B cell (primary cell): ENCODE results near the gene CLDN4. TPM values are rescaled to one million over a fixed set of nuclear protein-coding genes. Genes with fewer than 3 reads are reported as not detected.

Experiments used
- ATAC-seq: fragments of 200-7000 bp; cut with Tn5 transposase; one replicate; pipeline ENCODE4 v1.10.0; 2021; ENCODE audit warnings: low read depth, mild to moderate bottlenecking, moderate number of reproducible peaks, moderate library complexity
- CTCF ChIA-PET: fragments of 350-600 bp; sonication (Branson Sonifier 250); formaldehyde crosslinking; loops from one replicate; lab custom pipeline; 2021; ENCODE audit warnings: antibody characterized with exemption, inconsistent platforms; lab: Charles Lee
- POLR2A ChIA-PET: fragments of 350-600 bp; sonication (Branson Sonifier 250); formaldehyde crosslinking; loops from one replicate; lab custom pipeline; 2021; ENCODE audit warnings: antibody characterized with exemption; lab: Charles Lee
- DNase-seq: peaks from one replicate; pipeline ENCODE4 v3.0.0; 2013
- H2AFZ ChIP-seq: 2 replicates; pipeline ENCODE4 v1.6.1; 2012; ENCODE audit warnings: mild to moderate bottlenecking, low read depth, low read length; ENCODE audit not compliant: insufficient read depth, poor library complexity, severe bottlenecking
- H3K27ac ChIP-seq, 2 donors: 1 replicate in 1 of 2; 2 replicates in 1 of 2; pipeline ENCODE4 v1.5.1; 2012 to 2013; ENCODE audit warnings: low read length in 2 of 2, mild to moderate bottlenecking in 2 of 2, moderate library complexity in 1 of 2
- H3K27me3 ChIP-seq, 4 experiments: fragments of 200-600 bp in 1 of 4; sonication (generic) in 1 of 4; replicated peaks in 1 of 4; 1 replicate in 2 of 4; 2 replicates in 2 of 4; pipeline versions ENCODE4 v1.6.1 to v1.7.0; 2013 to 2016; ENCODE audit warnings: low read length in 3 of 4, mild to moderate bottlenecking in 2 of 4, mixed read lengths in 1 of 4, moderate library complexity in 1 of 4; ENCODE audit not compliant: insufficient read depth in 4 of 4, control insufficient read depth in 3 of 4; ENCODE audit errors: control extremely low read depth in 1 of 4
- H3K36me3 ChIP-seq, 2 experiments: replicated peaks in 1 of 2; 1 replicate in 1 of 2; 2 replicates in 1 of 2; pipeline versions ENCODE4 v1.6.1 to v1.7.1; 2013; ENCODE audit warnings: low read length in 1 of 2; ENCODE audit not compliant: insufficient read depth in 2 of 2, control insufficient read depth in 1 of 2; ENCODE audit errors: control extremely low read depth in 1 of 2, extremely low read depth in 1 of 2
- H3K4me1 ChIP-seq, 2 donors: fragments of 200-600 bp in 1 of 2; sonication (generic) in 1 of 2; 1 replicate in 1 of 2; 2 replicates in 1 of 2; pipeline versions ENCODE4 v1.5.1 to v1.6.1; 2013 to 2017; ENCODE audit warnings: low read length in 2 of 2; ENCODE audit not compliant: control insufficient read depth in 2 of 2, insufficient read depth in 2 of 2
- H3K4me2 ChIP-seq: replicated peaks from 2 replicates; pipeline ENCODE3; 2012; ENCODE audit warnings: mild to moderate bottlenecking, low read depth, low read length; ENCODE audit not compliant: poor library complexity, severe bottlenecking
- H3K4me3 ChIP-seq, 5 experiments: fragments of 200-600 bp in 1 of 5; sonication (generic) in 1 of 5; 1 replicate in 3 of 5; 2 replicates in 2 of 5; pipeline versions ENCODE4 v1.5.1 to v1.7.0; 2011 to 2016; ENCODE audit warnings: low read length in 4 of 5, mild to moderate bottlenecking in 4 of 5, low read depth in 2 of 5, control low read depth in 1 of 5, moderate library complexity in 1 of 5; ENCODE audit not compliant: insufficient read depth in 1 of 5; ENCODE audit errors: control extremely low read depth in 1 of 5, extremely low read depth in 1 of 5
- H3K79me2 ChIP-seq: fragments of 200-600 bp; sonication (generic); one replicate; pipeline ENCODE4 v1.6.0; 2016; ENCODE audit warnings: low read length; ENCODE audit not compliant: control insufficient read depth, insufficient read depth
- H3K9ac ChIP-seq: fragments of 200-600 bp; sonication (generic); 2 replicates; pipeline ENCODE4 v1.6.1; 2017; ENCODE audit warnings: mild to moderate bottlenecking, low read length, moderate library complexity
- H3K9me3 ChIP-seq, 3 donors: one replicate each; pipeline versions ENCODE4 v1.6.1 to v1.7.1; 2013; ENCODE audit warnings: low read length in 2 of 3; ENCODE audit not compliant: control insufficient read depth in 2 of 3, insufficient read depth in 1 of 3; ENCODE audit errors: control extremely low read depth in 1 of 3
- H4K20me1 ChIP-seq: 2 replicates; pipeline ENCODE4 v1.6.0; 2012; ENCODE audit warnings: mild to moderate bottlenecking, low read length; ENCODE audit not compliant: insufficient read depth, control insufficient read depth, poor library complexity, severe bottlenecking
- H3K27ac Mint-ChIP-seq: one replicate; pipeline ENCODE4 v1.8.0; 2021; ENCODE audit warnings: mixed read lengths
- H3K27me3 Mint-ChIP-seq: one replicate; pipeline ENCODE4 v1.8.0; 2021; ENCODE audit warnings: mixed read lengths
- H3K4me1 Mint-ChIP-seq: one replicate; pipeline ENCODE4 v1.8.0; 2021; ENCODE audit warnings: mixed read lengths
- H3K4me3 Mint-ChIP-seq: one replicate; pipeline ENCODE4 v1.8.0; 2021; ENCODE audit warnings: mixed read lengths
- H3K9me3 Mint-ChIP-seq: one replicate; pipeline ENCODE4 v1.8.0; 2022; ENCODE audit warnings: mixed read lengths; ENCODE audit not compliant: insufficient read depth
- EZH2 ChIP-seq: IDR thresholded peaks from 2 replicates; pipeline ENCODE4 v1.6.1; 2012; ENCODE audit warnings: borderline replicate concordance, low read depth, mild to moderate bottlenecking, moderate library complexity, low read length; ENCODE audit not compliant: insufficient read depth, poor library complexity, severe bottlenecking
- WGBS: methylation state at CpG from one replicate; pipeline ENCODE4 v1.1.5; 2013; ENCODE audit warnings: missing lambda C conversion rate; ENCODE audit not compliant: insufficient coverage; 5-methylcytosine and 5-hydroxymethylcytosine counted together
- intact Hi-C: fragments of 100-400 bp; cut with micrococcal nuclease; formaldehyde crosslinking; loops from one replicate; pipeline ENCODE4 v1.10.0; 2022
- polyA plus RNA-seq: library from polyadenylated mRNA; depleted of rRNA; stranded (reverse); fragments of >200 nt; gene quantifications from 2 replicates; pipeline ENCODE4 v1.2.3, GENCODE V29; 2012
- total RNA-seq, 2 donors: library from RNA; stranded (reverse); fragments of 120-200 nt in 1 of 2; gene quantifications; 1 replicate in 1 of 2; 2 replicates in 1 of 2; pipeline versions ENCODE4 v1.2.3 to v1.2.4, GENCODE V29; 2013 to 2022
- TF ChIP-seq, protein P1 (sequence below): fragments of 200-600 bp; IDR thresholded peaks from one replicate; pipeline ENCODE4 v1.8.0; 2022; ENCODE audit warnings: antibody characterized with exemption, mild to moderate bottlenecking

Gene CLDN4
- total and polyA plus RNA-seq, 2 donors (not counting 1 experiment from before 2014, with no cell fraction given), result 0.09 TPM; not detected in 1

DNA sequence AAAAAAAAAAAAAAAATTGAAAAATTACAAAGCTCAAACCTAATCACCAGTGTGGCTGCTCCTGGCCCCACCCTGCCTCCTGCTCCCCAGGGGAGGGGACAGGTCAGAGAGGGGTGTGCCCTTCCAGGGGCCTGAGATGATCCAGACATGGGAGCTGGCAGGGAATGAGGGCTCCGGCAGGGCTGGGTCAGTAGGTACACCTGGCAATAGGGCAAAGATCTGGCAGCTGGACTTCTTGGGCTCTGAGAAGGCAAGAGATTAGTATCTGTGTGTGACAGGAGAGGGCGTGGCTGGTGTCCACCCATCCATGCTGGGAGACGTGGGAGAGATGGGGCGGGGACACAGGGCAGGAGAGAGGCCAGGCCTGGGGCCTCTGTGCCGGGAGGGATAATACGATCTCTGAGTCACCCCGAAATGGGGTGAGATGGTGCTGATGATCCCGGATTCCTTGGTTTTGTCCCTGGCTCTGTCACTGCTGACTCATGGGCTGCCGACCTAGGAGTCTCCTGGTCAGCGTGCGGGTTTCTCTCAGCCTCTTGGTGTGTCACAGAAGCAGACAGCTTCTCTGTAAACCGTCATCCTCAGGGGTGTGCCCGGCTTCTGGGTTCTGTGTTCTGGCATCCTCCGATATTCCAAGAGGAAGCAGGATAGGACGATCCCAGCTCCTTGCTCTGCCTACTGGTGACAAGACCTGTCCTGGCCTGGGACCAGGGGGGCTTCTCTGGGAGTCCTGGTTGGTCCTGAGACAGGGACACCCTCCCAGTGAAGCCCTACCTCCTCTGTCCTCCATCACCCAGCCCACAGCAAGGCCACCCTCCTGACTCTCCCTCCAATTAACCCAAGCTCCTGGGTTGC, 8.2 kb upstream of the CLDN4 start:
- Histone ChIP-seq H3K36me3 (no peaks in the 10 kb centered on the region), H2AFZ (no peak overlapping the region), H3K4me1 (peaks cover 15 to 16% of the 10 kb centered on the region in 2 donors), H3K9ac (no peak overlapping the region), H4K20me1 (no peaks in the 10 kb centered on the region), H3K27me3 (peaks cover 0 to 5% (median 0%) of the 10 kb centered on the region in 4 experiments), H3K4me3 (no peak overlapping the region), H3K79me2 (no peaks in the 10 kb centered on the region), H3K9me3 (no peaks in the 10 kb centered on the region), H3K4me2 (no peak overlapping the region), H3K27ac (no peak overlapping the region)
- ATAC-seq (no peak), DNase-seq (no peak)
- ChIA-PET CTCF (interaction anchor here (1.5 kb wide), 1 partner anchor 34 kb away, joined by 3 read pairs; no protein-coding TSS in a partner anchor), POLR2A (no interaction called here)
- peaks cover 16% of the 10 kb centered on the region for H3K4me1 Mint-ChIP-seq
- intact Hi-C loops, result no loop called here
- no peaks in the 10 kb centered on the region for H3K9me3 Mint-ChIP-seq
- WGBS, result 90% methylated on average over 15 of the region's 15 CpGs
- H3K4me3 Mint-ChIP-seq, result no peak overlapping the region
- peaks cover 9% of the 10 kb centered on the region for H3K27me3 Mint-ChIP-seq
- TF ChIP-seq, protein P1, sequence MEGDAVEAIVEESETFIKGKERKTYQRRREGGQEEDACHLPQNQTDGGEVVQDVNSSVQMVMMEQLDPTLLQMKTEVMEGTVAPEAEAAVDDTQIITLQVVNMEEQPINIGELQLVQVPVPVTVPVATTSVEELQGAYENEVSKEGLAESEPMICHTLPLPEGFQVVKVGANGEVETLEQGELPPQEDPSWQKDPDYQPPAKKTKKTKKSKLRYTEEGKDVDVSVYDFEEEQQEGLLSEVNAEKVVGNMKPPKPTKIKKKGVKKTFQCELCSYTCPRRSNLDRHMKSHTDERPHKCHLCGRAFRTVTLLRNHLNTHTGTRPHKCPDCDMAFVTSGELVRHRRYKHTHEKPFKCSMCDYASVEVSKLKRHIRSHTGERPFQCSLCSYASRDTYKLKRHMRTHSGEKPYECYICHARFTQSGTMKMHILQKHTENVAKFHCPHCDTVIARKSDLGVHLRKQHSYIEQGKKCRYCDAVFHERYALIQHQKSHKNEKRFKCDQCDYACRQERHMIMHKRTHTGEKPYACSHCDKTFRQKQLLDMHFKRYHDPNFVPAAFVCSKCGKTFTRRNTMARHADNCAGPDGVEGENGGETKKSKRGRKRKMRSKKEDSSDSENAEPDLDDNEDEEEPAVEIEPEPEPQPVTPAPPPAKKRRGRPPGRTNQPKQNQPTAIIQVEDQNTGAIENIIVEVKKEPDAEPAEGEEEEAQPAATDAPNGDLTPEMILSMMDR, result no peak
- TF ChIP-seq EZH2, result no peak
- H3K27ac Mint-ChIP-seq, result no peak overlapping the region

DNA sequence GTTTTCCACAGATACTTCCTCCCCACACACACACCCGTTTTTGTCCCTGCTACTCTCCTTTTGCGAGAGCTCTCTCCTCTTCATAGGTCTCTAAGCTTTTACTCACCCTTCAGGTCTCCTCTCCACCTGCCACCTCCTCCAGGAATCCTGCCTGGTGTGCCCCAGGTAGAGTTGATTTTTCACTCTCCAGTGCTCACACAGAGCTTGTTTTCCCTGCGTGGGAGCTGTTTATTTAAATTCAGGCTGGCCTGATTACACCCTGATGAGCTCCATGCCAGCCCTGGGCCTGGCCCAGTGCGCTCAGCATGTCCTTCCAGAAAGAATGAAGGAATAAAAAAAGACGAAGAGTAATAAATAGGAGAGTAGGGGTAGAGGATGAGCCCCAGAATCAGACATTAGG, 7.5 kb upstream of the CLDN4 start:
- Mint-ChIP-seq H3K27ac (no peak overlapping the region), H3K4me1 (peaks cover 22% of the 10 kb centered on the region), H3K27me3 (peaks cover 7% of the 10 kb centered on the region), H3K4me3 (no peak overlapping the region), H3K9me3 (no peaks in the 10 kb centered on the region)
- WGBS, result 95% methylated on average over 5 of the region's 5 CpGs
- no peak overlapping the region for H3K9ac ChIP-seq
- H3K79me2 ChIP-seq, result no peaks in the 10 kb centered on the region
- H2AFZ ChIP-seq, result no peak overlapping the region
- no peaks in the 10 kb centered on the region for H3K9me3 ChIP-seq
- intact Hi-C loops, result no loop called here
- H3K36me3 ChIP-seq, result no peaks in the 10 kb centered on the region
- no peak overlapping the region for H3K27ac ChIP-seq
- TF ChIP-seq, protein P1, result no peak
- no peak for TF ChIP-seq EZH2
- ChIA-PET CTCF (no interaction called here), POLR2A (no interaction called here)
- H3K27me3 ChIP-seq, result peaks cover 0 to 5% (median 0%) of the 10 kb centered on the region in 4 experiments
- ATAC-seq (no peak), DNase-seq (no peak)
- no peak overlapping the region for H3K4me2 ChIP-seq
- H3K4me1 ChIP-seq, result peaks cover 22% of the 10 kb centered on the region in 2 donors
- H3K4me3 ChIP-seq, result no peak overlapping the region
- H4K20me1 ChIP-seq, result no peaks in the 10 kb centered on the region
